HG02798 (cell line): Measurements from ENCODE around the gene HNRNPA3.
"Not testable (repeated sequence)": the region's sequence is repeated elsewhere in the genome, so short reads cannot be mapped to it uniquely, and the experiment has no call there.

Source experiments
- ATAC-seq: cut with Tn5 transposase; IDR thresholded peaks from one replicate; pipeline ENCODE4 v1.9.1; 2021; ENCODE audit warnings: mild to moderate bottlenecking; ENCODE audit not compliant: unreplicated experiment, poor library complexity

Gene HNRNPA3

GRCh38 chr2:177266955-177267354 lies 54.4 kb downstream of the HNRNPA3 start:
- not testable (repeated sequence) for ATAC-seq

- ATAC-seq: no peak
Measured at GRCh38 chr2:177268187-177268871, 55.7 kb downstream of the HNRNPA3 start.

GRCh38 chr2:177268901-177269300 lies 56.3 kb downstream of the HNRNPA3 start:
- no peak for ATAC-seq

GRCh38 chr2:177270531-177270930 lies 57.9 kb downstream of the HNRNPA3 start:
- ATAC-seq: no peak

- no peak for ATAC-seq
Measured at GRCh38 chr2:177271981-177272666, 59.5 kb downstream of the HNRNPA3 start.

- no peak for ATAC-seq
Measured at GRCh38 chr2:177272765-177273164, 60.2 kb downstream of the HNRNPA3 start.

- ATAC-seq: no peak
Measured at GRCh38 chr2:177273408-177273807, 60.8 kb downstream of the HNRNPA3 start.
